AG10803 (cell line): Measurements from ENCODE around the gene HNRNPR.

Source experiments
- DNase-seq: peaks from one replicate; pipeline ENCODE4 v3.0.0; 2010; ENCODE audit warnings: low read depth
- H3K4me3 ChIP-seq: 2 replicates; pipeline ENCODE4 v1.5.1; 2011; ENCODE audit warnings: mild to moderate bottlenecking, low read length, control low read depth
- TF ChIP-seq, protein P1 (sequence below): conservative IDR thresholded peaks from 2 replicates; pipeline ENCODE4 v1.5.1; 2011; ENCODE audit warnings: mild to moderate bottlenecking, low read length, control low read depth, inconsistent platforms

HNRNPR gene

DNA sequence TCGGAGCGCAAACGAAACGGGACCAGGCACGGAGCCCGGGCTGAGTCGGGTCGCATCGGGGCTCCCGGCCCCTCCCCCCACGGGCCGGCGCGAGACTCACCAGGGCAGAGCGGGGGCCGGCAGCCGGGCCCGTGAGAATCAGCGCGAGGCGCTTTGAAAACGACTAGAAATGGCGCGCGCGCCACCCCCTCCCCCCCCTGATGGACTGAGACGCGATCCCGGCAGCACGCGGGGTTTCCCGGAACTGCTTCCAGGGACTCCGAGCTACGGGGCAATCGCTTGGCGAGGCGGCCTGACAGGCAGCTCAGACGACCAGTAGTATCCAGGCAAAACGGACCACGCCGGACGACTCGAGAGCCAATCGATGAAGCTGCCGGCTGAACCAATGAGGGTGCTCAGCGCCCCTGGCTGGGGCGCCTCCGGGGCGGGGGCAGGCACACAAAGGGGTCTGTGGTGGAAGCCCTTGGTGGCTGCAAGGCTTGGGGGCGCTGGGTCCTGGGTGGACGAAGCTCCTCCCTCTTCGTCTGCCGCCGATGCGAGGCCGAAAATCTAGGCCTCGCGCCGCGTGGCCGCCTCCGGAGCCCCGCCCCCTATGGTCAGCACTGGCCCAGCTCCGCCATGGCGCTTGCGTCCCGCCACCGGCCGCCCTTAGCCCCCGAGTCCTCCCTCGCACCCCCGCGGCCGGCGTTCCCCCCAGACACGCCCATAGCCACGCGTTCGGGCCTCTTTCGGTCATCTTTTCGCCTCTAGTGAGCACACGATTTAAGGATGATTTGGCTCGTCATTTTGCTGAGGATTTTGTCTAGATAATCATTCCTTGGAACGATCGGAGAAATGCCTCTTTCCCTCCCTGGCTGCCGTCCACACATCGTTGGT, at the start of gene HNRNPR:
TSS of gene HNRNPR (minus strand) at position 174 of the 876 bp plus-strand sequence. CDS start 3,276 bp downstream, outside the sequence.
- peak; percentile 100 for DNase-seq
- TF ChIP-seq, protein P1, sequence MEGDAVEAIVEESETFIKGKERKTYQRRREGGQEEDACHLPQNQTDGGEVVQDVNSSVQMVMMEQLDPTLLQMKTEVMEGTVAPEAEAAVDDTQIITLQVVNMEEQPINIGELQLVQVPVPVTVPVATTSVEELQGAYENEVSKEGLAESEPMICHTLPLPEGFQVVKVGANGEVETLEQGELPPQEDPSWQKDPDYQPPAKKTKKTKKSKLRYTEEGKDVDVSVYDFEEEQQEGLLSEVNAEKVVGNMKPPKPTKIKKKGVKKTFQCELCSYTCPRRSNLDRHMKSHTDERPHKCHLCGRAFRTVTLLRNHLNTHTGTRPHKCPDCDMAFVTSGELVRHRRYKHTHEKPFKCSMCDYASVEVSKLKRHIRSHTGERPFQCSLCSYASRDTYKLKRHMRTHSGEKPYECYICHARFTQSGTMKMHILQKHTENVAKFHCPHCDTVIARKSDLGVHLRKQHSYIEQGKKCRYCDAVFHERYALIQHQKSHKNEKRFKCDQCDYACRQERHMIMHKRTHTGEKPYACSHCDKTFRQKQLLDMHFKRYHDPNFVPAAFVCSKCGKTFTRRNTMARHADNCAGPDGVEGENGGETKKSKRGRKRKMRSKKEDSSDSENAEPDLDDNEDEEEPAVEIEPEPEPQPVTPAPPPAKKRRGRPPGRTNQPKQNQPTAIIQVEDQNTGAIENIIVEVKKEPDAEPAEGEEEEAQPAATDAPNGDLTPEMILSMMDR = no peak
- H3K4me3 ChIP-seq = peak within 1 kb of the TSS; percentile 76

GRCh38 chr1:23393706-23394105, 49.6 kb upstream of the HNRNPR start:
- no peak for DNase-seq
- no peak overlapping the region for H3K4me3 ChIP-seq
- TF ChIP-seq, protein P1 = no peak

- no peak for DNase-seq
- TF ChIP-seq, protein P1 = no peak
- no peak overlapping the region for H3K4me3 ChIP-seq
Measured at GRCh38 chr1:23392125-23392855, 48.2 kb upstream of the HNRNPR start.

- TF ChIP-seq, protein P1 = no peak
- H3K4me3 ChIP-seq = no peak overlapping the region
- no peak for DNase-seq
Measured at GRCh38 chr1:23389837-23390321, 45.8 kb upstream of the HNRNPR start.

- DNase-seq = no peak
- H3K4me3 ChIP-seq = no peak overlapping the region
- TF ChIP-seq, protein P1 = no peak
Measured at GRCh38 chr1:23387494-23387893, 43.4 kb upstream of the HNRNPR start.

- TF ChIP-seq, protein P1 = no peak
- DNase-seq = peak; percentile 58
- no peak overlapping the region for H3K4me3 ChIP-seq
Measured at GRCh38 chr1:23385119-23385621, 41.1 kb upstream of the HNRNPR start.
